ENCODE measurements around the gene TBPL2.
A peak's percentile ranks its signal among the peaks of the same experiment; 100 is the strongest.
"Not testable (repeated sequence)": the region's sequence is repeated elsewhere in the genome, so short reads cannot be mapped to it uniquely, and the experiment has no call there.

Gene TBPL2

GRCh38 chr14:55384536-55384935 is 55.9 kb downstream of the TBPL2 start:
- H3K79me1 ChIP-seq (replicated peaks; ENCODE audit: low read length, poor library complexity, severe bottlenecking), result peaks cover 12% of the 10 kb centered on the region
- H3K36me3 ChIP-seq (ENCODE audit: control insufficient read depth in 1 of 2, insufficient read depth in 2 of 2, low read depth in 1 of 2, low read length in 2 of 2), result peaks cover 15 to 89% of the 10 kb centered on the region in 2 experiments
- no peak overlapping the region for H3K4ac ChIP-seq (ENCODE audit: low read depth in 1 of 2, low read length in 2 of 2)
- H2AFZ ChIP-seq (ENCODE audit: low read depth, low read length), result no peak overlapping the region
- DNase-seq, result no peak
- H2BK12ac ChIP-seq (ENCODE audit: low read length in 2 of 2), result no peak overlapping the region
- H2BK15ac ChIP-seq (ENCODE audit: low read depth, poor library complexity, severe bottlenecking), result no peak overlapping the region
- H3K4me3 ChIP-seq (ENCODE audit: insufficient read depth in 1 of 2, low read depth in 1 of 2, low read length in 2 of 2), result no peak overlapping the region
- no peak overlapping the region for H2BK120ac ChIP-seq (ENCODE audit: low read depth, low read length)
- H4K91ac ChIP-seq (ENCODE audit: low read length), result no peak overlapping the region
- H3K27me3 ChIP-seq (ENCODE audit: control insufficient read depth in 1 of 2, insufficient read depth in 1 of 2, low read length in 2 of 2), result no peaks in the 10 kb centered on the region
- no peak overlapping the region for H4K8ac ChIP-seq (ENCODE audit: low read length)
- WGBS, result 95% methylated on average over 3 of the region's 3 CpGs
- H3K18ac ChIP-seq (ENCODE audit: low read depth in 1 of 2, low read length in 2 of 2), result no peak overlapping the region
- no peak overlapping the region for H2BK5ac ChIP-seq (ENCODE audit: low read depth, low read length, poor library complexity, severe bottlenecking)
- H3K9me3 ChIP-seq (ENCODE audit: control insufficient read depth, low read length), result no peaks in the 10 kb centered on the region
- H3K9ac ChIP-seq (ENCODE audit: low read length), result no peak overlapping the region
- no peak overlapping the region for H3K27ac ChIP-seq (ENCODE audit: low read length, poor library complexity, severe bottlenecking)
- no peak overlapping the region for H3K23ac ChIP-seq (ENCODE audit: low read length in 2 of 2)
- no peak overlapping the region for H3K4me2 ChIP-seq (ENCODE audit: low read length, poor library complexity, severe bottlenecking)
- no peak overlapping the region for H2AK5ac ChIP-seq (ENCODE audit: low read length, severe bottlenecking)
- H3K14ac ChIP-seq (ENCODE audit: low read length in 2 of 2), result no peak overlapping the region
- peaks cover 8% of the 10 kb centered on the region for H3K4me1 ChIP-seq (ENCODE audit: control insufficient read depth, insufficient read depth, low read depth, low read length)

- H3K4ac ChIP-seq (ENCODE audit: low read depth in 1 of 2, low read length in 2 of 2), result no peak overlapping the region
- H3K79me1 ChIP-seq (replicated peaks; ENCODE audit: low read length, poor library complexity, severe bottlenecking), result peaks cover 9% of the 10 kb centered on the region
- no peak overlapping the region for H2AK5ac ChIP-seq (ENCODE audit: low read length, severe bottlenecking)
- H3K27ac ChIP-seq (ENCODE audit: low read length, poor library complexity, severe bottlenecking), result no peak overlapping the region
- no peak overlapping the region for H3K4me2 ChIP-seq (ENCODE audit: low read length, poor library complexity, severe bottlenecking)
- H2BK12ac ChIP-seq (ENCODE audit: low read length in 2 of 2), result no peak overlapping the region
- no peak overlapping the region for H3K14ac ChIP-seq (ENCODE audit: low read length in 2 of 2)
- H2BK5ac ChIP-seq (ENCODE audit: low read depth, low read length, poor library complexity, severe bottlenecking), result no peak overlapping the region
- no peak overlapping the region for H3K9ac ChIP-seq (ENCODE audit: low read length)
- peaks cover 18 to 89% of the 10 kb centered on the region in 2 experiments for H3K36me3 ChIP-seq (ENCODE audit: control insufficient read depth in 1 of 2, insufficient read depth in 2 of 2, low read depth in 1 of 2, low read length in 2 of 2)
- peaks cover 8% of the 10 kb centered on the region for H3K4me1 ChIP-seq (ENCODE audit: control insufficient read depth, insufficient read depth, low read depth, low read length)
- no peak overlapping the region for H3K4me3 ChIP-seq (ENCODE audit: insufficient read depth in 1 of 2, low read depth in 1 of 2, low read length in 2 of 2)
- H3K18ac ChIP-seq (ENCODE audit: low read depth in 1 of 2, low read length in 2 of 2), result no peak overlapping the region
- H2BK15ac ChIP-seq (ENCODE audit: low read depth, poor library complexity, severe bottlenecking), result no peak overlapping the region
- H2BK120ac ChIP-seq (ENCODE audit: low read depth, low read length), result no peak overlapping the region
- H4K8ac ChIP-seq (ENCODE audit: low read length), result no peak overlapping the region
- H3K27me3 ChIP-seq (ENCODE audit: control insufficient read depth in 1 of 2, insufficient read depth in 1 of 2, low read length in 2 of 2), result no peaks in the 10 kb centered on the region
- no peak for DNase-seq
- no peak overlapping the region for H3K23ac ChIP-seq (ENCODE audit: low read length in 2 of 2)
- 99% methylated on average over 5 of the region's 5 CpGs for WGBS
- no peak overlapping the region for H2AFZ ChIP-seq (ENCODE audit: low read depth, low read length)
- no peaks in the 10 kb centered on the region for H3K9me3 ChIP-seq (ENCODE audit: control insufficient read depth, low read length)
- no peak overlapping the region for H4K91ac ChIP-seq (ENCODE audit: low read length)
Measured at GRCh38 chr14:55383541-55384140, 56.8 kb downstream of the TBPL2 start.

GRCh38 chr14:55383056-55383466 is 57.4 kb downstream of the TBPL2 start:
- not testable (repeated sequence) for H3K14ac ChIP-seq (ENCODE audit: low read length in 2 of 2); H3K23ac ChIP-seq (ENCODE audit: low read length in 2 of 2); H3K27me3 ChIP-seq (ENCODE audit: control insufficient read depth in 1 of 2, insufficient read depth in 1 of 2, low read length in 2 of 2); H3K4me2 ChIP-seq (ENCODE audit: low read length, poor library complexity, severe bottlenecking); H3K4ac ChIP-seq (ENCODE audit: low read depth in 1 of 2, low read length in 2 of 2); H3K18ac ChIP-seq (ENCODE audit: low read depth in 1 of 2, low read length in 2 of 2); H2BK15ac ChIP-seq (ENCODE audit: low read depth, poor library complexity, severe bottlenecking); H3K9me3 ChIP-seq (ENCODE audit: control insufficient read depth, low read length); H3K4me3 ChIP-seq (ENCODE audit: insufficient read depth in 1 of 2, low read depth in 1 of 2, low read length in 2 of 2); H2AFZ ChIP-seq (ENCODE audit: low read depth, low read length); H3K27ac ChIP-seq (ENCODE audit: low read length, poor library complexity, severe bottlenecking); H3K4me1 ChIP-seq (ENCODE audit: control insufficient read depth, insufficient read depth, low read depth, low read length); H2BK120ac ChIP-seq (ENCODE audit: low read depth, low read length); H3K9ac ChIP-seq (ENCODE audit: low read length); H2BK12ac ChIP-seq (ENCODE audit: low read length in 2 of 2); H2AK5ac ChIP-seq (ENCODE audit: low read length, severe bottlenecking); H4K91ac ChIP-seq (ENCODE audit: low read length); H2BK5ac ChIP-seq (ENCODE audit: low read depth, low read length, poor library complexity, severe bottlenecking); H3K79me1 ChIP-seq (replicated peaks; ENCODE audit: low read length, poor library complexity, severe bottlenecking)
- Histone ChIP-seq H3K36me3 (ENCODE audit: control insufficient read depth in 1 of 2, insufficient read depth in 2 of 2, low read depth in 1 of 2, low read length in 2 of 2) (peaks cover 18 to 89% of the 10 kb centered on the region in 2 experiments), H4K8ac (ENCODE audit: low read length) (peak overlapping the region; percentile 19)
- 52% methylated on average over 7 of the region's 10 CpGs for WGBS
- DNase-seq, result peak; percentile 54

- no peak for DNase-seq
- H3K4ac ChIP-seq (ENCODE audit: low read depth in 1 of 2, low read length in 2 of 2), result no peak overlapping the region
- H2BK12ac ChIP-seq (ENCODE audit: low read length in 2 of 2), result no peak overlapping the region
- no peak overlapping the region for H4K91ac ChIP-seq (ENCODE audit: low read length)
- H3K14ac ChIP-seq (ENCODE audit: low read length in 2 of 2), result no peak overlapping the region
- 52% methylated on average over 2 of the region's 4 CpGs for WGBS
- no peak overlapping the region for H3K23ac ChIP-seq (ENCODE audit: low read length in 2 of 2)
- no peak overlapping the region for H4K8ac ChIP-seq (ENCODE audit: low read length)
- H3K27ac ChIP-seq (ENCODE audit: low read length, poor library complexity, severe bottlenecking), result no peak overlapping the region
- H2BK120ac ChIP-seq (ENCODE audit: low read depth, low read length), result no peak overlapping the region
- peaks cover 18 to 90% of the 10 kb centered on the region in 2 experiments for H3K36me3 ChIP-seq (ENCODE audit: control insufficient read depth in 1 of 2, insufficient read depth in 2 of 2, low read depth in 1 of 2, low read length in 2 of 2)
- no peaks in the 10 kb centered on the region for H3K27me3 ChIP-seq (ENCODE audit: control insufficient read depth in 1 of 2, insufficient read depth in 1 of 2, low read length in 2 of 2)
- H2AFZ ChIP-seq (ENCODE audit: low read depth, low read length), result no peak overlapping the region
- no peak overlapping the region for H2BK5ac ChIP-seq (ENCODE audit: low read depth, low read length, poor library complexity, severe bottlenecking)
- H3K9me3 ChIP-seq (ENCODE audit: control insufficient read depth, low read length), result no peaks in the 10 kb centered on the region
- no peak overlapping the region for H3K4me2 ChIP-seq (ENCODE audit: low read length, poor library complexity, severe bottlenecking)
- H3K18ac ChIP-seq (ENCODE audit: low read depth in 1 of 2, low read length in 2 of 2), result no peak overlapping the region
- no peak overlapping the region for H3K4me3 ChIP-seq (ENCODE audit: insufficient read depth in 1 of 2, low read depth in 1 of 2, low read length in 2 of 2)
- H2AK5ac ChIP-seq (ENCODE audit: low read length, severe bottlenecking), result no peak overlapping the region
- peaks cover 8% of the 10 kb centered on the region for H3K4me1 ChIP-seq (ENCODE audit: control insufficient read depth, insufficient read depth, low read depth, low read length)
- H3K79me1 ChIP-seq (replicated peaks; ENCODE audit: low read length, poor library complexity, severe bottlenecking), result peaks cover 8% of the 10 kb centered on the region
- no peak overlapping the region for H3K9ac ChIP-seq (ENCODE audit: low read length)
- H2BK15ac ChIP-seq (ENCODE audit: low read depth, poor library complexity, severe bottlenecking), result no peak overlapping the region
Measured at GRCh38 chr14:55382483-55382882, 57.9 kb downstream of the TBPL2 start.
